Hepatocyte (in vitro differentiated cells): Measurements from ENCODE around the gene NIM1K.

Source experiments
- EZH2 ChIP-seq: fragments of 200-600 bp; sonication (generic); IDR thresholded peaks from 2 replicates; pipeline ENCODE4 v1.6.1; 2016; ENCODE audit warnings: antibody characterized with exemption, mild to moderate bottlenecking, borderline replicate concordance
- TF ChIP-seq, protein P1 (sequence below): fragments of 200-600 bp; sonication (generic); IDR thresholded peaks from 2 replicates; pipeline ENCODE4 v1.5.1; 2016; ENCODE audit warnings: antibody characterized with exemption, mild to moderate bottlenecking; ENCODE audit not compliant: poor library complexity

GRCh38 chr5:43209833-43210232, 17.8 kb downstream of the NIM1K start:
- TF ChIP-seq, protein P1, sequence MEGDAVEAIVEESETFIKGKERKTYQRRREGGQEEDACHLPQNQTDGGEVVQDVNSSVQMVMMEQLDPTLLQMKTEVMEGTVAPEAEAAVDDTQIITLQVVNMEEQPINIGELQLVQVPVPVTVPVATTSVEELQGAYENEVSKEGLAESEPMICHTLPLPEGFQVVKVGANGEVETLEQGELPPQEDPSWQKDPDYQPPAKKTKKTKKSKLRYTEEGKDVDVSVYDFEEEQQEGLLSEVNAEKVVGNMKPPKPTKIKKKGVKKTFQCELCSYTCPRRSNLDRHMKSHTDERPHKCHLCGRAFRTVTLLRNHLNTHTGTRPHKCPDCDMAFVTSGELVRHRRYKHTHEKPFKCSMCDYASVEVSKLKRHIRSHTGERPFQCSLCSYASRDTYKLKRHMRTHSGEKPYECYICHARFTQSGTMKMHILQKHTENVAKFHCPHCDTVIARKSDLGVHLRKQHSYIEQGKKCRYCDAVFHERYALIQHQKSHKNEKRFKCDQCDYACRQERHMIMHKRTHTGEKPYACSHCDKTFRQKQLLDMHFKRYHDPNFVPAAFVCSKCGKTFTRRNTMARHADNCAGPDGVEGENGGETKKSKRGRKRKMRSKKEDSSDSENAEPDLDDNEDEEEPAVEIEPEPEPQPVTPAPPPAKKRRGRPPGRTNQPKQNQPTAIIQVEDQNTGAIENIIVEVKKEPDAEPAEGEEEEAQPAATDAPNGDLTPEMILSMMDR = no peak
- TF ChIP-seq EZH2 = no peak
